K562 (cell line): ENCODE measurements around the gene CCL27. TPM values are rescaled to one million over a fixed set of nuclear protein-coding genes. Genes with fewer than 3 reads are reported as not detected.

ENCODE experiments used
- ATAC-seq: fragments of 200-7000 bp; cut with Tn5 transposase; 3 replicates; pipeline ENCODE4 v1.9.1; 2020; ENCODE audit warnings: moderate library complexity
- BruUV-seq: library from RNA; stranded (reverse); fragments of 400-500 nt; replicated peaks from 2 replicates; lab custom pipeline; 2021; lab: Mats Ljungman, UMichigan
- CTCF ChIA-PET: fragments of 300-600 bp; formaldehyde crosslinking; extraction: SDS; loops from one replicate; lab custom pipeline; 2021; ENCODE audit warnings: low intra/inter-chr PET ratio; lab: Yijun Ruan, JAX
- POLR2A ChIA-PET: fragments of 300-600, 350-650 bp; sonication (Branson Sonifier 250); formaldehyde crosslinking; extraction: SDS; loops from one replicate; lab custom pipeline; 2021; ENCODE audit warnings: antibody characterized with exemption, inconsistent platforms; lab: Yijun Ruan, JAX
- DNase-seq, 4 experiments: peaks; one replicate each; pipeline versions ENCODE4 v3.0.0 to v3.0.0-alpha.2; 2011 to 2018; ENCODE audit warnings: low spot score in 3 of 4, mixed read lengths in 3 of 4; ENCODE audit errors: extremely low read depth in 1 of 4
- FAIRE-seq: peaks from 2 replicates; lab custom pipeline; 2011; peaks lifted over from hg19 to GRCh38; lab: Jason Lieb, UNC
- H2AFZ ChIP-seq: 2 replicates; pipeline ENCODE4 v1.6.0; 2011; ENCODE audit warnings: low read depth, low read length, control low read depth, inconsistent platforms
- H3K27ac ChIP-seq: fragments of 200-600 bp; 3 replicates; pipeline ENCODE4 v1.8.0; 2011; ENCODE audit warnings: low read depth, mild to moderate bottlenecking, control low read depth, inconsistent platforms, low read length, moderate library complexity, mixed read lengths; ENCODE audit errors: extremely low read depth
- H3K27me3 ChIP-seq, 2 experiments: fragments of 300-600 bp in 1 of 2; 2 replicates in 1 of 2; 3 replicates in 1 of 2; pipeline versions ENCODE4 v1.6.0 to v1.8.0; 2011; ENCODE audit warnings: inconsistent platforms in 2 of 2, low read length in 2 of 2, mild to moderate bottlenecking in 1 of 2, mixed read lengths in 1 of 2, moderate library complexity in 1 of 2; ENCODE audit not compliant: control insufficient read depth in 2 of 2, insufficient read depth in 2 of 2
- H3K36me3 ChIP-seq: fragments of 300-600 bp; 3 replicates; pipeline ENCODE4 v1.8.0; 2011; ENCODE audit warnings: mild to moderate bottlenecking, low read length, inconsistent platforms; ENCODE audit not compliant: control insufficient read depth, insufficient read depth
- H3K4me1 ChIP-seq, 2 experiments: fragments of 200-600 bp in 1 of 2; replicated peaks in 1 of 2; 2 replicates in 1 of 2; 3 replicates in 1 of 2; pipeline versions ENCODE4 v1.5.1 to v1.8.0; 2011; ENCODE audit warnings: inconsistent platforms in 2 of 2, low read length in 2 of 2, mild to moderate bottlenecking in 1 of 2, mixed read lengths in 1 of 2, moderate library complexity in 1 of 2; ENCODE audit not compliant: control insufficient read depth in 2 of 2, insufficient read depth in 2 of 2
- H3K4me2 ChIP-seq: 2 replicates; pipeline ENCODE4 v1.6.1; 2011; ENCODE audit warnings: low read length, control low read depth, inconsistent platforms, mixed read lengths; ENCODE audit not compliant: insufficient read depth
- H3K4me3 ChIP-seq: fragments of 200-600 bp; sonication (generic), shearing (Covaris generic); 2 replicates; pipeline ENCODE4 v1.5.1; 2016; ENCODE audit warnings: control low read depth, inconsistent platforms
- H3K79me2 ChIP-seq: fragments of 200-600 bp; 3 replicates; pipeline ENCODE4 v1.8.0; 2011; ENCODE audit warnings: low read length, inconsistent platforms; ENCODE audit not compliant: control insufficient read depth, insufficient read depth
- H3K9ac ChIP-seq, 2 experiments: 2 replicates each; pipeline versions ENCODE4 v1.6.0 to v1.6.1; 2011; ENCODE audit warnings: low read depth in 2 of 2, low read length in 2 of 2, control low read depth in 1 of 2, inconsistent platforms in 1 of 2, mild to moderate bottlenecking in 1 of 2, mixed read lengths in 1 of 2; ENCODE audit not compliant: insufficient read depth in 1 of 2
- H3K9me1 ChIP-seq: one replicate; pipeline ENCODE4 v1.6.0; 2011; ENCODE audit warnings: inconsistent platforms, mild to moderate bottlenecking, low read length, moderate library complexity; ENCODE audit not compliant: control insufficient read depth, insufficient read depth
- H3K9me3 ChIP-seq: replicated peaks from 2 replicates; pipeline ENCODE4 v1.5.1; 2011; ENCODE audit warnings: low read depth, low read length, inconsistent platforms; ENCODE audit not compliant: control insufficient read depth, insufficient read depth
- H4K20me1 ChIP-seq: replicated peaks from 2 replicates; pipeline ENCODE4 v1.6.1; 2011; ENCODE audit warnings: low read length, inconsistent platforms, mixed read lengths; ENCODE audit not compliant: control insufficient read depth, insufficient read depth
- ARID4B ChIP-seq: sonication (generic); formaldehyde crosslinking; IDR thresholded peaks from 2 replicates; pipeline ENCODE4 v1.8.0; 2022; ENCODE audit warnings: mild to moderate bottlenecking, missing genetic modification reagents
- CGGBP1 ChIP-seq: fragments of 250-450 bp; sonication (Bioruptor Pico); IDR thresholded peaks from 2 replicates; pipeline ENCODE4 v1.9.0; 2021; ENCODE audit warnings: mild to moderate bottlenecking
- ELF2 ChIP-seq: fragments of 250-450 bp; sonication (Bioruptor Pico); IDR thresholded peaks from 2 replicates; pipeline ENCODE4 v1.5.0; 2021; ENCODE audit warnings: mild to moderate bottlenecking
- HDGF ChIP-seq: fragments of 450-650 bp; IDR thresholded peaks from 2 replicates; pipeline ENCODE4 v1.6.1; 2016
- MAX ChIP-seq: sonication (generic); formaldehyde crosslinking; IDR thresholded peaks from 2 replicates; pipeline ENCODE4 v1.9.0; 2022; ENCODE audit warnings: mild to moderate bottlenecking, missing genetic modification reagents
- ZNF217 ChIP-seq: sonication (generic); formaldehyde crosslinking; IDR thresholded peaks from 2 replicates; pipeline ENCODE4 v1.8.0; 2022; ENCODE audit warnings: mild to moderate bottlenecking, missing genetic modification reagents
- ZSCAN32 ChIP-seq: fragments of 450-650 bp; formaldehyde crosslinking; IDR thresholded peaks from 2 replicates; pipeline ENCODE4 v1.4.0; 2020; ENCODE audit warnings: mild to moderate bottlenecking, moderate library complexity
- WGBS: fragments of 100-300 bp; shearing (Covaris generic); methylation state at CpG from one replicate; pipeline ENCODE4 v1.1.6; 2016; ENCODE audit warnings: low coverage, mixed read lengths; ENCODE audit not compliant: insufficient coverage; ENCODE audit errors: missing lambda C conversion rate; 5-methylcytosine and 5-hydroxymethylcytosine counted together
- in situ Hi-C: fragments of 300-500 bp; cut with MboI; formaldehyde crosslinking; loops from 4 replicates; pipeline ENCODE4 v1.15.0; 2018; ENCODE audit warnings: inconsistent platforms, mixed read lengths
- intact Hi-C: fragments of 100-400 bp; cut with micrococcal nuclease; formaldehyde crosslinking; loops from 2 replicates; pipeline ENCODE4 v1.14.2; 2022
- polyA plus RNA-seq, 8 experiments: library from polyadenylated mRNA; depleted of rRNA in 4 of 8; stranded (reverse) in 5 of 8; unstranded in 3 of 8; fragments of >200 nt; fragmentation: Nextera tagmentation in 2 of 8; fragmentation: Illumina TruSeq in 1 of 8; extraction: Ambion mirVana in 2 of 8; extraction: Trizol in 1 of 8; gene quantifications; 2 replicates each; pipeline versions ENCODE4 v1.2.1 to v1.2.3, GENCODE V29; 2011 to 2014; ENCODE audit warnings: inconsistent platforms in 1 of 8, missing spikeins in 1 of 8
- total RNA-seq, 7 experiments: library from RNA; depleted of rRNA in 6 of 7; stranded (reverse); fragments of >200 nt in 6 of 7; fragmentation: Illumina TruSeq in 2 of 7; extraction: Trizol in 2 of 7; gene quantifications; 2 replicates each; pipeline versions ENCODE4 v1.2.1 to v1.2.3, GENCODE V29; 2011 to 2021; ENCODE audit warnings: low replicate concordance in 1 of 7
- TF ChIP-seq, protein P1 (sequence below), 2 experiments: fragments of 450-650 bp; IDR thresholded peaks; 2 replicates each; pipeline ENCODE4 v1.6.1; 2016
- TF ChIP-seq, protein P2 (sequence below): fragments of 150-350 bp; IDR thresholded peaks from 2 replicates; pipeline ENCODE4 v1.6.1; 2014; ENCODE audit warnings: low read depth, mild to moderate bottlenecking, low read length, borderline replicate concordance
- TF ChIP-seq, protein P3 (sequence below): sonication (generic); formaldehyde crosslinking; IDR thresholded peaks from 2 replicates; pipeline ENCODE4 v1.8.1; 2023; ENCODE audit warnings: mild to moderate bottlenecking, missing genetic modification reagents

Gene CCL27
- total and polyA plus RNA-seq, 9 of the 15 experiments (the other 6 are each of a cell fraction or from before 2014, with no cell fraction given), result 0.10 to 0.53 (median 0.27) TPM; not detected in 5

- POLR2A ChIA-PET, result no interaction called here
- Histone ChIP-seq H3K4me2 (no peak overlapping the region), H3K27me3 (no peaks in the 10 kb centered on the region), H3K36me3 (no peaks in the 10 kb centered on the region), H2AFZ (no peak overlapping the region), H4K20me1 (peaks cover 3% of the 10 kb centered on the region; the same call in 1 of the 2 replicates), H3K27ac (no peak overlapping the region), H3K4me1 (no peaks in the 10 kb centered on the region), H3K9me3 (no peaks in the 10 kb centered on the region), H3K79me2 (no peaks in the 10 kb centered on the region), H3K9ac (no peak overlapping the region), H3K4me3 (no peak overlapping the region), H3K9me1 (no peaks in the 10 kb centered on the region)
- 5% methylated on average over 8 of the region's 8 CpGs for WGBS
- ATAC-seq, result no peak
- in situ Hi-C loops (no loop called here), intact Hi-C loops (no loop called here)
- CTCF ChIA-PET, result no interaction called here
- FAIRE-seq, result no peak
- BruUV-seq, result no TSS peak
- no peak for DNase-seq
- TF ChIP-seq ARID4B (CRISPR knock-in tag), result no peak
- TF ChIP-seq, protein P1, sequence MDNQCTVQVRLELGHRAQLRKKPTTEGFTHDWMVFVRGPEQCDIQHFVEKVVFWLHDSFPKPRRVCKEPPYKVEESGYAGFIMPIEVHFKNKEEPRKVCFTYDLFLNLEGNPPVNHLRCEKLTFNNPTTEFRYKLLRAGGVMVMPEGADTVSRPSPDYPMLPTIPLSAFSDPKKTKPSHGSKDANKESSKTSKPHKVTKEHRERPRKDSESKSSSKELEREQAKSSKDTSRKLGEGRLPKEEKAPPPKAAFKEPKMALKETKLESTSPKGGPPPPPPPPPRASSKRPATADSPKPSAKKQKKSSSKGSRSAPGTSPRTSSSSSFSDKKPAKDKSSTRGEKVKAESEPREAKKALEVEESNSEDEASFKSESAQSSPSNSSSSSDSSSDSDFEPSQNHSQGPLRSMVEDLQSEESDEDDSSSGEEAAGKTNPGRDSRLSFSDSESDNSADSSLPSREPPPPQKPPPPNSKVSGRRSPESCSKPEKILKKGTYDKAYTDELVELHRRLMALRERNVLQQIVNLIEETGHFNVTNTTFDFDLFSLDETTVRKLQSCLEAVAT (IDR thresholded peaks at IDR 0.05), result no peak
- TF ChIP-seq ZNF217, result no peak
- TF ChIP-seq ZSCAN32 (CRISPR knock-in tag), result no peak
- TF ChIP-seq, protein P2, sequence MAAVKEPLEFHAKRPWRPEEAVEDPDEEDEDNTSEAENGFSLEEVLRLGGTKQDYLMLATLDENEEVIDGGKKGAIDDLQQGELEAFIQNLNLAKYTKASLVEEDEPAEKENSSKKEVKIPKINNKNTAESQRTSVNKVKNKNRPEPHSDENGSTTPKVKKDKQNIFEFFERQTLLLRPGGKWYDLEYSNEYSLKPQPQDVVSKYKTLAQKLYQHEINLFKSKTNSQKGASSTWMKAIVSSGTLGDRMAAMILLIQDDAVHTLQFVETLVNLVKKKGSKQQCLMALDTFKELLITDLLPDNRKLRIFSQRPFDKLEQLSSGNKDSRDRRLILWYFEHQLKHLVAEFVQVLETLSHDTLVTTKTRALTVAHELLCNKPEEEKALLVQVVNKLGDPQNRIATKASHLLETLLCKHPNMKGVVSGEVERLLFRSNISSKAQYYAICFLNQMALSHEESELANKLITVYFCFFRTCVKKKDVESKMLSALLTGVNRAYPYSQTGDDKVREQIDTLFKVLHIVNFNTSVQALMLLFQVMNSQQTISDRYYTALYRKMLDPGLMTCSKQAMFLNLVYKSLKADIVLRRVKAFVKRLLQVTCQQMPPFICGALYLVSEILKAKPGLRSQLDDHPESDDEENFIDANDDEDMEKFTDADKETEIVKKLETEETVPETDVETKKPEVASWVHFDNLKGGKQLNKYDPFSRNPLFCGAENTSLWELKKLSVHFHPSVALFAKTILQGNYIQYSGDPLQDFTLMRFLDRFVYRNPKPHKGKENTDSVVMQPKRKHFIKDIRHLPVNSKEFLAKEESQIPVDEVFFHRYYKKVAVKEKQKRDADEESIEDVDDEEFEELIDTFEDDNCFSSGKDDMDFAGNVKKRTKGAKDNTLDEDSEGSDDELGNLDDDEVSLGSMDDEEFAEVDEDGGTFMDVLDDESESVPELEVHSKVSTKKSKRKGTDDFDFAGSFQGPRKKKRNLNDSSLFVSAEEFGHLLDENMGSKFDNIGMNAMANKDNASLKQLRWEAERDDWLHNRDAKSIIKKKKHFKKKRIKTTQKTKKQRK, result no peak
- TF ChIP-seq CGGBP1 (CRISPR knock-in tag), result no peak
- no peak for TF ChIP-seq HDGF
- TF ChIP-seq MAX, result no peak
- TF ChIP-seq, protein P3, sequence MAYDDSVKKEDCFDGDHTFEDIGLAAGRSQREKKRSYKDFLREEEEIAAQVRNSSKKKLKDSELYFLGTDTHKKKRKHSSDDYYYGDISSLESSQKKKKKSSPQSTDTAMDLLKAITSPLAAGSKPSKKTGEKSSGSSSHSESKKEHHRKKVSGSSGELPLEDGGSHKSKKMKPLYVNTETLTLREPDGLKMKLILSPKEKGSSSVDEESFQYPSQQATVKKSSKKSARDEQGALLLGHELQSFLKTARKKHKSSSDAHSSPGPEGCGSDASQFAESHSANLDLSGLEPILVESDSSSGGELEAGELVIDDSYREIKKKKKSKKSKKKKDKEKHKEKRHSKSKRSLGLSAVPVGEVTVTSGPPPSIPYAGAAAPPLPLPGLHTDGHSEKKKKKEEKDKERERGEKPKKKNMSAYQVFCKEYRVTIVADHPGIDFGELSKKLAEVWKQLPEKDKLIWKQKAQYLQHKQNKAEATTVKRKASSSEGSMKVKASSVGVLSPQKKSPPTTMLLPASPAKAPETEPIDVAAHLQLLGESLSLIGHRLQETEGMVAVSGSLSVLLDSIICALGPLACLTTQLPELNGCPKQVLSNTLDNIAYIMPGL (CRISPR knock-in tag), result no peak
- no peak for TF ChIP-seq ELF2 (CRISPR knock-in tag)
These were observed 27.1 kb upstream of the CCL27 start for GRCh38 chr9:34689512-34689911.
